Stimulated activated naive CD4-positive, alpha-beta T cell treated with Interleukin-2 at 50 U/mL for 16 hours (primary cell): Measurements from ENCODE around the gene CPNE6.
"Not testable (repeated sequence)": the region's sequence is repeated elsewhere in the genome, so short reads cannot be mapped to it uniquely, and the experiment has no call there.

Experiments used
- DNase-seq: peaks from one replicate; lab custom pipeline; 2025; lab: John Stamatoyannopoulos, UW

The CPNE6 gene

DNA sequence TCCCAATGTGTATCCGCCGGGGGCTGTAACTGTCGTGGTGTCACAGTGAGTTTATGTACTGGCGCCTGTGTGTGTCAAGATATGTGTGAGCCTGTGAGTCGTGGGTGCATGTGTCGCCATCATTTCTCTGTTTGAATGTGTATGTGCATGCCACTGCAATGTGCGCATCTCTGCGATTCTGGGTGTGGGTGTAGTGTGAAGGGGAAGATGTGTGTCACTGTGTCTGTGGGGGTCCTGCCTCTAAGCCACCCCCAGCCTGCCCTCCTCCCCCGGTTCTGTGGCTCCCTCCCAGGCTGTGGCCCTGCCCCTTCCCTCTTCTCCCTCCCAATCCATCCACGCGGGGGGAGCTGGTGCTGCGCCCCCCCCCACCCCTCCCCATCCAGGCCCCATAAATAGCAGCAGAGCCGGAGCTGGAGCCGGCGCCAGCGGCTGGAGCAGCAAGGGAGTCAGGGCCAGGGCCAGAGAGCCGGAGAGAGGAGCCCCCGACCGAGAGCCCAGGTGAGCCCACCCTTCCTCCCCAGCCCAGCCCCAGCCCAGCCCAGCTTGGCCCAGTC, at the start of gene CPNE6:
Gene CPNE6, plus strand, starts transcription at position 419 of the 554 bp plus-strand sequence. CDS start 1,375 bp downstream, outside the sequence.
- peak; percentile 38 for DNase-seq

DNA sequence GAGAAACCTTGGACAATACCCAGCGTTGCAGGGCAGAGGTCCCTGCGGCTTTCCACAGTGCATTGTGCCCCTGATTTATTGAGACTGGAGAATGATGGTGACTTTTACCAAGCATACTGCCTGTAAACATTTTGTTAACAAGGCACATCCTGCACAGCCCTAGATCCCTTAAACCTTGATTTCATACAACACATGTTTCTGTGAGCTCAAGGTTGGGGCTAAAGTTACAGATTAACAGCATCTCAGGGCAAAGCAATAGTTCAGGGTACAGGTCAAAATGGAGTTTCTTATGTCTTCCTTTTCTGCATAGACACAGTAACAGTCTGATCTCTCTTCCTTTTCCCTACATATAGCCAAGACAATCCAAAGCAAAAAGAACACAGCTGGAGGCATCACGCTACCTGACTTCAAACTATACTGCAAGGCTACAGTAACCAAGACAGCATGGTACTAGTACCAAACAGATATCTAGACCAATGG, 46.4 kb upstream of the CPNE6 start:
- not testable (repeated sequence) for DNase-seq

DNA sequence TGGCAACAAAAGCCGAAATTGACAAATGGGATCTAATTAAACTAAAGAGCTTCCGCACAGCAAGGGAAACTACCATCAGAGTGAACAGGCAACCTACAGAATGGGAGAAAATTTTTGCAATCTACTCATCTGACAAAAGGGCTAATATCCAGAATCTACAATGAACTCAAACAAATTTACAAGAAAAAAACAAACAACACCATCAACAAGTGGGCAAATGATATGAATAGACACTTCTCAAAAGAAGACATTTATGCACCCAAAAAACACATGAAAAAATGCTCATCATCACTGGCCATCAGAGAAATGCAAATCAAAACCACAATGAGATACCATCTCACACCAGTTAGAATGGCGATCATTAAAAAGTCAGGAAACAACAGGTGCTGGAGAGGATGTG, 41.7 kb upstream of the CPNE6 start:
- DNase-seq: not testable (repeated sequence)

DNA sequence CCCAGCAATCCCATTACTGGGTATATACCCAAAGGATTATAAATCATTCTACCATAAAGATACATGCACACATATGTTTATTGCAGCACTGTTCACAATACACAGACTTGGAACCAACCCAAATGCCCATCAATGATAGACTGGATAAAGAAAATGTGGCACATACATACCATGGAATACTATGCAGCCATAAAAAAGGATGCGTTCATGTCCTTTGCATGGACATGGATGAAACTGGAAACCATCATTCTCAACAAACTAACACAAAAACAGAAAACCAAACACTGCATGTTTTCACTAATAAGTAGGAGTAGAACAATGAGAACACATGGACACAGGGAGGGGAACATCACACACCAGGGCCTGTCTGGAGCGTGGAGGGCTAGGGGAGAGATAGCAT, 40.0 kb upstream of the CPNE6 start:
- DNase-seq: not testable (repeated sequence)

DNA sequence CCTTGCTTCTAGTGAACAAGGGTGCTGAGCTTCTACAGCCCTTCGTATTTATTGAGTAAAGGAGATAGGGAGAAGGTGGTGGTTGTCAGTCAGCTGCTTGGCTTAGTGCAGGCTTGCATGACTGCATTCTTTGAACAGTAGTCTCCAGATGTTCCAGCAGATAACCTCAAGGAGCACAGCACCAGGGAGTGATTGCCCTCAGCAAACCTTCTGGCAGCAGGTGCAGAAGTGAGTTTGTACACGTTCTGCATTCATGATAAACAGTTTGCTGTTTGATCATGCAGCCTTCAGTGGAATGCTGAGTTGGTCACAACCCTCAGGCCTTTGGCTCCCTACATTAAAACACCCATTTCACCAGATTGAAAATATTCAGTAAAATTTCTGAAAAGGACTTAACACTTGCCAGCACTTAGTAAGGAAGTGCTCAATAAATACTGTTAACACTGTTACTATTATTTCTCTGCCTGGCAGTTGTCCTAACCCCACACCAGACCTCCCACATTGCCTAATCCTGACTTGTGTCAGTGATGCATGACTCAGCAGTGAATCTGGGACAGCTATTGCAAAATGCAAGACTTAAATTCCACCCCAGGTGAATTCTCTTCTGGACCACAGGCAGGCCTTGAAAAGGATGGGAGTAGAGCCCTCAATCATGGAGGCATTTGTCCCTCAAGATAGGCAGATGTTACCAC, 38.5 kb upstream of the CPNE6 start:
- DNase-seq: no peak

DNA sequence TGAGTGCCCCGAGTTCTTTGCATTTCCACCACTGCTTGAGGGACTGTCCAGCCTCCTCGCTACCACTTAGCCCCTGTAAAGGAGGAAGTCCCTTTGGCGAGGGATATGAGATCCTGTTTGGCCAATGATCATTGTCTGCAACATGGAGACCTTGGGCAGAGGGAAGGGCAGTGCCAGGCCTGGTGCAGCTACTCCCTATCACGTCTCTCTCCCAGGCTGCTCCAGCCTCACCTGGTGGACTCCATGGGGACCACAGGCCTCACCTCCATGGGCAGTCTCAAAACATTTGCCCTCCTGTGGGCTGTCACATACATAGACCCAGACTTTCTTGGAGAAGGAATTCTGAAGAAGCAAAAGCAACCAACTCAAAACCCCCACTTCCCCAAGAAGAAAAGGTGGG, 35.6 kb upstream of the CPNE6 start:
- DNase-seq: not testable (repeated sequence)

DNA sequence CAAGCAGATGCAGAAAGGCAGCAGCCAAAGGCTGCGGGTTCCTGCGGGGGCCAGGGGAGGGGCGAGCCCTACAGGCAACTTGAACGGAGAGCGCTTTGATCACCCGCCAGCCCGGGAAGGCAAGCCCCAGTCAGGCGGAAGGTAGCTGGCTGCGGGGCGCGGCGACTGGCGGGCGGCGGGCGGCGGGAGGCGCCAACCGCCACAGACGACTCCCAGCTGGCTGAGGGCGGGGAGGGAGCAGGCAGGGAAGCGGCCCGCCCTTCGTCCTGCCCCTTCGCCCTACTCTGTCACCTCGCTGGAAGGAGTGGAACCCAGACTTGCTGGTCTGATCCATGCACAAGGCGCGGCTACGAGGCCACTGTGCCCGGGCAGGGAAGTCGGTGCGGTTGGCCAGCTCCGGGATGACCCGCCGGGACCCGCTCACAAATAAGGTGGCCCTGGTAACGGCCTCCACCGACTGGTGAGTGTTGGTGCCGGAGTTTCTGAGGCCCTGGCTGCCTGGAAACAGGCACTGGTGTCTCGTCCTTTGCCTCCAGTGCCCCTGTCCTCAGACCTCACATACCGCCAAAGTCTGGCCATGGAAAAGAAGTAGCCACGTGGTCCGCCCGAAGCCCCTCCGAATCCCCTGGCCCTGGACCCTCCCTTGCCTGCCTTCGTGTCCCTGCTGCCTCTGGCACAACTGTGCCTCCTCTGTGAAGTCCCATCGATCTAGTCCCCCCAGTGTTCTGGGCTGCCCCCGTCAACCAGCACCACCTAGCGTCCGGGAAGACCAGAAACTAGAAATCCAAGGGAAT, 35.0 kb upstream of the CPNE6 start:
- peak; percentile 50 for DNase-seq

DNA sequence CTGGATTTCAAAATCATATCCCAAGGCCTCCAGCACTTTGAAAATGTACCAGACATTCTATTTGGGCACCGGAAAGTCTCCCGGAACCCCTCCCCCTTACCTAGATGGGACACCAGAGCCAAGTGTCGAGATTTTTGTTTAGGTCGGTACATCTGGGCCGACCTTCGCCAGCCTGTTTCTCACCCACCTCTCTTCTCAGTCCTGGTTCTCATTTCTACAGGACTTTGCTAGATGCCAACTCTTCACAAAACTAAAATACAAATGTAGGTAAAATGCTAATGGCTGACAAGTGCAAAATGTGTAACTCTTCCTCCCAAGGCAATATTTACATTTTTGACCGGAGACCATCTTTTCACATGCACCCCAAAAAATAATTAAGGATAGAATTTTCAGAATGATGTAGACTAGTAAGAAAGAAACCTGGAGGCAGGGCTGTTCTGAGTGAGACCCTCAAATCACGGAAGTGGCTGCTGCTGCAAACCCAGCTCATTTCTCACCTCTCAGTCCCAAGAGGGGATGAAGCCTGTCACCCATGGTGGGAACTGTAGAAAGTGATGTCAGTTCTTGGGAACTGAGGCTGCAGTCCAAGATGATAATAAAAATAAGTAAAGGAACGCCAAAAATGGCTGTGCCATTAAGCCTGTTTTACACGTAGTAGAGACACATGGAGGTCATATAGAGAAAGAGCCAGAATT, 34.3 kb upstream of the CPNE6 start:
- DNase-seq: not testable (repeated sequence)

DNA sequence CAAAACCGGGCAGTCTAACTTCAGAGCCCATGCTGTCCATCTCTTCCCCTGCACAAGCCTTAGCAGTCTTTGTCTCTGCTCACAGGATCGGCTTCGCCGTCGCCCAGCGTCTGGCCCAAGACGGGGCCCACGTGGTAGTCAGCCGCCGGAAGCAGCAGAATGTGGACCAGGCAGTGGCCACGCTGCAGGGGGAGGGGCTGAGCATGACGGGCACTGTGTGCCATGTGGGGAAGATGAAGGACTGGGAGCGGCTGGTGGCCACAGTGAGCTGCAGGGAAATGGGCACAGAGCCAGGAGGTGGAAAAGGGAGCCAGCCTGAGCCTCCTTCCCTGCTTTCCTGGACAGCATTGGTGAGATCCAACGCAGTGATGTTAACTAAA, 33.7 kb upstream of the CPNE6 start:
- DNase-seq: no peak

DNA sequence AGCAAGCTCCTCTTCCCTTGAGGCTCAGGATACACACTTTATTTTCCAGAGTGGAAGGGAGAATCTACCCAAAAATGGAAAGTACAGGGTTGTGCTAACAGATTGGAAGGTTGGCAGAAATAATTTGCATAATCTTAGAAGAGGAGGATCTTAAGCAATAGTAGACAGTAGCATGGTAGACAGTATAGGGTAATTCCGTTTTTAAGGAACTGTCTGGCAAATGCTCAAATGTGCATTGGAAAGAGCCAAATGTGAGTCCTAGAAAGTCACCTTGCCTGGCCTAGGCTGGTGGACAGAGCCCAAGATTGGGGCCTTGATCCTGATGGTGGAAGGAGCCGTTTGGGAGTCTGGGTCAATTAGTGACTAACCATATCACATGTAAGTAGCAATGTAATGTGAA, 32.7 kb upstream of the CPNE6 start:
- no peak for DNase-seq

DNA sequence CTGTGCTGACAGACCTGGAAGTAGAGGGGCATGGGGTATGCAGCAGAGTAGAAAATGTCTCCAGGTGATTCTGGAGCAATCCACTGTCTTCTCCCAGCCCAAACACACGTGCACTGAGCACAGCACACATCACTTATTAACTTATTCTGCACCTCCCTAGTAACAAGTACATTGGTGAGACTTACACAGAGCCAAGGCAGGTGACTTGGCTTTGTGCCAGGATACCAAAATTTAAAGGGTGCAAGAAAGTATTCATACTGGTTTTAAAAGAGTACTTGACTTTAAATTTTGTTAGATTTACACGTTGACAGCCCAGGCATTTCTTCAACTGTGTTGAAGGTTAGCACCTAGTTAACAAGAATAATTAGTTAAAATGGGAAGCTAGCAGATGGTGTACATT, 30.7 kb upstream of the CPNE6 start:
- DNase-seq: no peak

DNA sequence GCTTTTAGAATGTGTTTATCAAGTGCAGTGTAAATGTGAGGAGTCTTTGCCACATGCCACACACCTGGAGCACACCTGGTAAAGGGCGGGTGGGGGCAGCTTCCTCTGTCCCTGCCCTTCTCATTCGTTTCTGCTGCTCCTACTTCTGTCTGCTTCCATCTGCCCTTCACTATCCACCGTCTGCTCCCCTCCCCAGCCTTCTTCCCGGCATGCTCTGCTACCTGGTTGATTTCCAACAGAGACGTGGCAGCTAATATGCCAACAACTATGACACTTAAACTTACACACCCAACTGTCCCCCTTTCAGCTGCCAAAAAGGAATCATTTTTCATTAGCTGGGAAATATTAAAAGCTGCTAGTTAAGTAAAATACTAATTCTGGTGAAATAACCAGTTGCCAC, 28.6 kb upstream of the CPNE6 start:
- no peak for DNase-seq

DNA sequence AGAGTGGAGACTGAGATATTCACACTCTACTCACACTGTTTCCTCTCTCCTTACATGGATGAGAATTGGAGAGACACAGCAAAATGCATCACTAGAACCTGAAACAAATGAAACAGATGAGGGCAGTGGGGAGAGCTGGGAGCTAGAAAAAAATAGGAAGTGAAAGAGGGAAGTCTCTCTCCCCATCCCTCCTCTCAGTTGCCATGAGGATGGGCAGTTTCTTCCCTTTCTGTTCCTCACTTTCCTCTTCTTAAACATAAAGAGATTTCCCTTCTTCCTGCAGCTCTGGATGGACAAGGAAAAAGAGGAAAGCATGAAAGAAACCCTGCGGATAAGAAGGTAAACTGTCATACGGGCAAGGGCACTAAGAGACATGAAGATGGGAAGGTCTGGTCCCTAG, 22.4 kb upstream of the CPNE6 start:
- DNase-seq: not testable (repeated sequence)

DNA sequence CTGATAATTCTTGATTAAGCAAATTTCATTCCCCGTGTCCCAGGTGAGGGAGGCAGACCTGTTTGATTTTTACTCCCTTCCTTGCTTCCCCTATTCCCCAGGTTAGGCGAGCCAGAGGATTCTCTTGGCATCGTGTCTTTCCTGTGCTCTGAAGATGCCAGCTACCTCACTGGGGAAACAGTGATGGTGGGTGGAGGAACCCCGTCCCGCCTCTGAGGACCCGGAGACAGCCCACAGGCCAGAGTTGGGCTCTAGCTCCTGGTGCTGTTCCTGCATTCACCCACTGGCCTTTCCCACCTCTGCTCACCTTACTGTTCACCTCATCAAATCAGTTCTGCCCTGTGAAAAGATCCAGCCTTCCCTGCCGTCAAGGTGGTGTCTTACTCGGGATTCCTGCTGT, 20.6 kb upstream of the CPNE6 start:
- DNase-seq: not testable (repeated sequence)

DNA sequence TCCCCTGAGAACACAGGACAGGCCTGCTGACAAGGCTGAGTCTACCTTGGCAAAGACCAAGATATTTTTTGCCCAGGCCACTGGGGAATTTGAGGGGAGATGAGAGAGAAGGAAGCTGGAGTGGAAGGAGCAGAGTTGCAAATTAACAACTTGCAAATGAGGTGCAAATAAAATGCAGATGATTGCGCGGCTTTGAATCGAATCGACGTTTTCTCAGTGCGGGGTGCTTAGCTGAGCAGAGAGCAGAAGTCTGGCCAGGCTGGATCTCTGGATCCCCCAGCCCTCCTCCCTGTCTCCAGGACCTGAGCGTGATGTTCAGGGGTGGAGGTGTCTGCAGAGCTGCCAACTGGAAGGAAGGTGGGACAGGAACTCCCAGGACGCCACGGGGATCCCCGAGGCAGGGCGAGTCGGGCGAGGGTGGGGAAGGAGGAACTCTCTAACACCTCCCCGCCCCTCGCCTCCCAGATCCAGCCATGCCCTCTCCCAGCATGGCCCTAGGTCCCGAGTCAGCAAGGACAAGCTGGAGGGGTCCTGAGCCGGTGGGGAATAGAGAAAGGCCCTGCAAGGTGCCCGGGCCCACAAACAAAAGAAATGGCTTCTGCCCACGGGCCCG, 20.1 kb upstream of the CPNE6 start:
- DNase-seq: no peak

DNA sequence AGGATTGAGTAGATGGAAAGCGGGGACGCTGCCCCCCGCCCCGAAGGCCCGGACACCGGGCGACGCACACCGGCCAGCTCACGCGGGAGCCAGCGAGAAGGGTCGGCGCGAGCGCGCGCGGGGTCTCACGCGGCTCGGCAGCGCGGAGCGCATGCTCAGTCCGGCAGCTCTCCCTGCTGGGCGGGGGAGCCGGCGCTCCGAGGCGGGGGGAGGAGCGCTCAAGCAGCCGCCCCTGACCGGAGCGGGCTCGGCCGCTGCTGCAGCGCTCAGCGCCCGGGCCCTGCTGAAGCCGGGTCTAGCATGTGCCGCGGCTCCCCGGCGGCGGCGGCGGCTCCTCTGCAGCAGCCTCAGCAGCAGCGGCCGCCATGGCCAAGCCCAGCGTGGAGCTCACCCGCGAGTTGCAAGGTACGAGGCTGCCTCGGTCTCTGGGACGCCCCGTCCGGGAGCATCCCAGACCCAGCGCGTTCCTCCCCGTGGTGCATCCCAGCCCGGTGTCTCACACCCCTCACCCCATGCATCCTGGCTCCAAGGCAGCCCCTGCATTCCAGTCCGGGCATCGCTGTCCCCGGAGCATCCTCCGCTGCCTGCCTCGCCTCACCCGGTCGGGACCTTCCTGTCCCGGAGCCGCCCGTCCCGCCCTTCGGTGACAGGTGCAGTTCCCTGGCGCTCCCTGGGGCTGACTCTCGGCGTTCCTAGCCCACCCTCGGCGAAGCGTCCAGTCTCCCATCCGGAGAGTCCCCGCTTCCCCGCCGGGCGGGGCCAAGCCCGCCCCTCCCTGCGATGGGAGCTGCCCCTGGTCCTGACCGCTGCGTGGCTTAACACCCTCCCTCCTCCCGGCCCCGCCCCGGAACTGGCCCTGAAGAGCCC, 19.3 kb upstream of the CPNE6 start, which contains the start of gene CARMIL3:
Gene CARMIL3, plus strand, starts transcription at position 221 of the 867 bp plus-strand sequence. Its CDS starts 145 bp downstream, at position 366.
- DNase-seq: peak; percentile 53

DNA sequence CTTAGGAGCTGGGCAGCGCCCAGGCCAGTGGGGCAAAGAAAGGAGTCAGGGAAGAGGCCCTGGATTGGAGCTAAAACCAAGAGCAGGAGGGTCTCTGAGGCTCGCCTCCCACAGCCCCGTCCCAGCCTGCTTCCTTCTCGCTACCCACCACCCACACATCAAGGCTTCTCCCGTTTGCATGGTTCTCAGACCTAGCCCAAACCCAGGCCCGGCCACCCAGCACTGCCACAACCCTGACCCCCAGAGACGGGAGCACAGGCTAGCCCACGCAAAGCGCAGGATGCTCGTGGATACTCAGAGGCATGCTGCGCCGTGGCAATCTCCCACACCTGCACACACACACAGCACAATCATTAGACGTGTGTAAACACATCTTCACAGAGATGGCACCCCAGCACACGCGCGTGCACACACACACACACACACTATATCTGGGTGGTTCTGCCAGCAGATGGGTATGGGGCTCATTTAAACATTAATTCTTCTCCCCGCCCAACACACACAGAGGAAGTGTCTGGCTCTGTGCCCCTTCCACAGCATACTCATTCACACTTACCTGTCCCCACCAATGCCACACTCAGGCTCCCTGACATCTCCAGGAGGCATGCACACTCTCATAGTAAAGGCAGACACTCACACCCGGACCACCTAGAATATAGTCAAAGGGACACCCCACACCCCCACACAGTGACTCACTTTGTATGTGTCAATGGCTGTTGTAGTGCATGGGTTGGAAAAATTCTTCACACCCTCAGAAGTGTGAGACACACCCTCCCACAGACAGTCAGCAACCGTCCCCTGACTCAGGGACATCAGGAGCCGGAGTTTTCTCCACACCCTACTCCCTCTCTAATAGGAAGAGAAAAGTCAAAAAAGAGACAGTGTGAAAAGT, 18.5 kb upstream of the CPNE6 start:
- peak; percentile 77 for DNase-seq

DNA sequence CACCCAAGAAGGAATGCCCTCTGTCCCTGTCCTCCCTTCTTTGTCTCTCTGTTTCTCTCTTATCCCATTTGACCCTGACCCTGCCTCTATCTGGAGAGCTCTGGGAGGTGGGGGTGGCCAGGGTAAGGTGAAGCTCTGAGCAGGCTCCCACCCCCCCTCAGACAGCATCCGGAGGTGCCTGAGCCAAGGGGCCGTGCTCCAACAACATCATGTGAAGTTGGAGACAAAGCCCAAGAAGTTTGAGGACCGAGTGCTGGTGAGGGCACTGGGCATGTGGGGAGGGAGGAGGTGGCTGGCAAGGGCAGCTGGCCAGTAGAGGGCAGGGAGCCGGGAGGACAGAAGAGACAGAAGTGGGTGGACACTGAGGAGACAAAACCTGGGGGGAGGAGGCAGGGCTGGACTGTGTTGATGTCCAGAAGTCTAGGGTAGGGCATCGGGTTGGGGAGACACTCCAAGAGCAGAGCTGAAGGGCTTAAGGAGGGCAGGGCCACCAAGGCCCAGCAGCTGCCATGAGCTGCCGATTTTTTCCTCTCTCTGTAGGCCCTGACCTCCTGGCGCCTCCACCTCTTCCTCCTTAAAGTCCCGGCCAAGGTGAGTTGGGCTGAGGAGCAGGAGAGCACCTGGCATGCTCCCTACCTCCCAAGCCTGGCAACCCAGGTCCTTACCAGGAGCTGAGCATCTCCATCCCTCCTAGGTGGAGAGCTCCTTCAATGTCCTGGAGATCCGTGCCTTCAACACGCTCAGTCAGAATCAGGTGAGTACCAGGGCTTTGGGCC, 17.6 kb upstream of the CPNE6 start:
- DNase-seq: no peak

DNA sequence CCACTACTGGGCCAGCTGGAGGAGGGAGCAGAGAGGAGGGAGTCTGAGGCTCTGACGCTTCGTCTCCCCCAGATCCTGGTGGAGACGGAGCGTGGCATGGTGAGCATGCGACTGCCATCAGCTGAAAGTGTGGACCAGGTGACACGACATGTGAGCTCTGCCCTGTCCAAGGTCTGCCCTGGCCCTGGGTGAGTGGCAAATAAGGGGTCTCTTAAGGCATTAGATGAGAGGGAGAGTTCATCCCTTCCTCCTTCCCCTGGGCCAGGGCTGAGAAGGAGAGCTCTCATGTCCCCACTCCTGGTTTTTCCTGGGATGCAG, 17.1 kb upstream of the CPNE6 start:
- no peak for DNase-seq
